Lung (tissue), 12 donors: Measurements from ENCODE around the gene KCNK2. TPM values are rescaled to one million over a fixed set of nuclear protein-coding genes. Genes with fewer than 3 reads are reported as not detected.

Experiments used
- ATAC-seq: fragments of 200-7000 bp; cut with Tn5 transposase; one replicate; pipeline ENCODE4 v1.9.1; 2020; ENCODE audit warnings: moderate number of reproducible peaks; ENCODE audit not compliant: insufficient read depth, low FRiP score
- DNase-seq, 3 donors: peaks; one replicate each; pipeline ENCODE4 v3.0.0-alpha.2; 2013 to 2017
- H3K27ac ChIP-seq, 2 donors: one replicate each; pipeline ENCODE4 v1.5.1; 2013; ENCODE audit warnings: mild to moderate bottlenecking in 2 of 2, moderate library complexity in 2 of 2, control low read depth in 1 of 2, inconsistent platforms in 1 of 2, low read depth in 1 of 2, low read length in 1 of 2
- H3K27me3 ChIP-seq, 3 donors: one replicate each; pipeline ENCODE4 v1.5.1; 2013; ENCODE audit warnings: low read length in 2 of 3; ENCODE audit not compliant: control insufficient read depth in 3 of 3, insufficient read depth in 3 of 3
- H3K36me3 ChIP-seq, 4 donors: one replicate each; pipeline ENCODE4 v1.5.1; 2013; ENCODE audit warnings: low read length in 4 of 4, mild to moderate bottlenecking in 1 of 4, moderate library complexity in 1 of 4; ENCODE audit not compliant: control insufficient read depth in 4 of 4, insufficient read depth in 4 of 4
- H3K4me1 ChIP-seq, 5 donors: one replicate each; pipeline ENCODE4 v1.5.1; 2013; ENCODE audit warnings: low read length in 5 of 5, mild to moderate bottlenecking in 2 of 5, moderate library complexity in 1 of 5; ENCODE audit not compliant: control insufficient read depth in 5 of 5, insufficient read depth in 5 of 5
- H3K4me3 ChIP-seq: one replicate; pipeline ENCODE4 v1.5.1; 2013; ENCODE audit warnings: mild to moderate bottlenecking, control low read depth, moderate library complexity
- H3K9ac ChIP-seq, 2 donors: one replicate each; pipeline ENCODE4 v1.5.1; 2013; ENCODE audit warnings: low read length in 2 of 2, control low read depth in 1 of 2; ENCODE audit not compliant: insufficient read depth in 1 of 2
- H3K9me3 ChIP-seq, 4 donors: one replicate each; pipeline ENCODE4 v1.5.1; 2013; ENCODE audit warnings: low read length in 3 of 4, mild to moderate bottlenecking in 1 of 4, moderate library complexity in 1 of 4; ENCODE audit not compliant: control insufficient read depth in 4 of 4, insufficient read depth in 3 of 4
- WGBS, 2 donors: extraction: QIAGEN DNeasy Blood & Tissue Kit; methylation state at CpG; one replicate each; pipeline ENCODE4 v1.1.7; 2013; 5-methylcytosine and 5-hydroxymethylcytosine counted together
- polyA plus RNA-seq, 2 donors: library from polyadenylated mRNA; stranded (reverse); fragments of 200-250 nt; gene quantifications; one replicate each; pipeline ENCODE4 v1.2.1, GENCODE V29; 2013
- total RNA-seq, 2 donors: library from RNA; depleted of rRNA in 1 of 2; stranded (reverse); fragments of >200 nt in 1 of 2; gene quantifications; one replicate each; pipeline ENCODE4 v1.2.1, GENCODE V29; 2014 to 2021
- TF ChIP-seq, protein P1 (sequence below): IDR thresholded peaks from 2 replicates; pipeline ENCODE4 v1.5.1; 2012; ENCODE audit warnings: mild to moderate bottlenecking; ENCODE audit errors: control extremely low read depth, extremely low read depth
- donor health status: control.
- donor health status: control.
- donor health status: Bipolar disorder and iron deficiency.
- donor health status: healthy.
- donor health status: DM: yes; HTN: yes; CAD: no.

Gene KCNK2
- total and polyA plus RNA-seq, 4 donors: 0.05 to 0.71 (median 0.18) TPM

DNA sequence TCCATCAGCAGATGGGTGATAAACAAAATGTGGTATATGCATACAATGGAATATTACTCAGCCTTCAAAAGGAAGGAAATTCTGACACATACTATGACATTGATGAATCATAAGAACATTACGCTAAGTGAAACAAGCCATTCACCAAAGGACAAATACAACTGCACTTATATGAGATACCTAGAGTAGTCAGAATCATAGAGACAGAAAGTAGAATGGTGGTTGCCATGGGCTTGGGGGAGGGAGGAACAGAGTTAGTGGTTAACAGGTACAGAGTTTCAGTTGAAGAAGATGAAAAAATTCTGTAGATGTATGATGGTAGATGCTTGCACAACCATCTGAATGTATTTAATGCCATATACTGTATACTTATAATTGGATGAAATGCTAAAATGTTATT is 39.1 kb upstream of the KCNK2 start:
- 72 to 88% methylated on average over 1 of the region's 1 CpG for WGBS, 2 donors
- H3K9ac ChIP-seq: no peak overlapping the region
- peaks cover 0 to 9% (median under 1%) of the 10 kb centered on the region in 4 donors for H3K9me3 ChIP-seq
- no peak overlapping the region for H3K27ac ChIP-seq
- H3K27me3 ChIP-seq: no peaks in the 10 kb centered on the region
- H3K4me3 ChIP-seq: no peak overlapping the region
- no peak for DNase-seq
- H3K36me3 ChIP-seq: no peaks in the 10 kb centered on the region
- H3K4me1 ChIP-seq: no peaks in the 10 kb centered on the region
- TF ChIP-seq, protein P1, sequence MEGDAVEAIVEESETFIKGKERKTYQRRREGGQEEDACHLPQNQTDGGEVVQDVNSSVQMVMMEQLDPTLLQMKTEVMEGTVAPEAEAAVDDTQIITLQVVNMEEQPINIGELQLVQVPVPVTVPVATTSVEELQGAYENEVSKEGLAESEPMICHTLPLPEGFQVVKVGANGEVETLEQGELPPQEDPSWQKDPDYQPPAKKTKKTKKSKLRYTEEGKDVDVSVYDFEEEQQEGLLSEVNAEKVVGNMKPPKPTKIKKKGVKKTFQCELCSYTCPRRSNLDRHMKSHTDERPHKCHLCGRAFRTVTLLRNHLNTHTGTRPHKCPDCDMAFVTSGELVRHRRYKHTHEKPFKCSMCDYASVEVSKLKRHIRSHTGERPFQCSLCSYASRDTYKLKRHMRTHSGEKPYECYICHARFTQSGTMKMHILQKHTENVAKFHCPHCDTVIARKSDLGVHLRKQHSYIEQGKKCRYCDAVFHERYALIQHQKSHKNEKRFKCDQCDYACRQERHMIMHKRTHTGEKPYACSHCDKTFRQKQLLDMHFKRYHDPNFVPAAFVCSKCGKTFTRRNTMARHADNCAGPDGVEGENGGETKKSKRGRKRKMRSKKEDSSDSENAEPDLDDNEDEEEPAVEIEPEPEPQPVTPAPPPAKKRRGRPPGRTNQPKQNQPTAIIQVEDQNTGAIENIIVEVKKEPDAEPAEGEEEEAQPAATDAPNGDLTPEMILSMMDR: no peak
- ATAC-seq: no peak

- DNase-seq (no peak), ATAC-seq (no peak)
- Histone ChIP-seq H3K9me3 (peaks cover 0 to 9% (median 2%) of the 10 kb centered on the region in 4 donors), H3K4me3 (no peak overlapping the region), H3K27me3 (no peaks in the 10 kb centered on the region), H3K27ac (no peak overlapping the region), H3K4me1 (no peaks in the 10 kb centered on the region), H3K9ac (no peak overlapping the region), H3K36me3 (no peaks in the 10 kb centered on the region)
- TF ChIP-seq, protein P1: no peak
- 81 to 85% methylated on average over 3 of the region's 3 CpGs for WGBS, 2 donors
These were observed 38.4 kb upstream of the KCNK2 start for GRCh38 chr1:215044151-215044550.

DNA sequence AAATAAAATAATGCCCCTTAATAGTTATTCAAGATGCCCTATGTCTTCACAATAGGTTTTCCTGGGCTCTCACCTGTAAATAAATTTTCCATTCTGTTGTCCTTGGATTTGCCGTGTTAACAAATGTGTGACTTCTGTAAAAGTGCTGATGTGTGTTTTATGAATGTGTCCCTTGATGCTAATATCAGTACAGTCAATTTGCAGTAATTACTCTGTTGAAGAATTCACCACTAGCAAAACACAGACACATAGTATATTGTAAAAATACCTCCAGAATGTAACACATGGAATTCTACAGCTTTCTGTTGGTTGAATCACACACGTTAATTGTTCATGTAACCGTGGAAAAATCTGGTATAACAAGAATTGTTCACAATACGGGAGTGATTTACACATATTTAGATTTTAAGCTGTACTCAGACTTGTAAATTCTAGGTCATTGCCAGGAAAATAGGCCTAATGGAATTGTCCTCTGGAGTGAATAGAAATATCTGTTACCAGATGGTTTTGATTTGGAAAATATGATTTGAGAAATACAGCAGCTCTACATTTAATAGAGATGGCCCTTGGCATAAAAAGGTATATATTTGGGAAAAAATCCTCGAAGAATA is 36.7 kb upstream of the KCNK2 start:
- no peak for ATAC-seq
- Histone ChIP-seq H3K4me1 (no peaks in the 10 kb centered on the region), H3K4me3 (no peak overlapping the region), H3K27ac (no peak overlapping the region), H3K9ac (no peak overlapping the region), H3K27me3 (no peaks in the 10 kb centered on the region), H3K36me3 (no peaks in the 10 kb centered on the region), H3K9me3 (peaks cover 0 to 9% (median 1%) of the 10 kb centered on the region in 4 donors)
- 84 to 90% methylated on average over 5 of the region's 5 CpGs for WGBS, 2 donors
- no peak for DNase-seq
- TF ChIP-seq, protein P1: no peak
